ENCODE measurements around the gene RAC2.
A peak's percentile ranks its signal among the peaks of the same experiment; 100 is the strongest.

RAC2 gene

DNA sequence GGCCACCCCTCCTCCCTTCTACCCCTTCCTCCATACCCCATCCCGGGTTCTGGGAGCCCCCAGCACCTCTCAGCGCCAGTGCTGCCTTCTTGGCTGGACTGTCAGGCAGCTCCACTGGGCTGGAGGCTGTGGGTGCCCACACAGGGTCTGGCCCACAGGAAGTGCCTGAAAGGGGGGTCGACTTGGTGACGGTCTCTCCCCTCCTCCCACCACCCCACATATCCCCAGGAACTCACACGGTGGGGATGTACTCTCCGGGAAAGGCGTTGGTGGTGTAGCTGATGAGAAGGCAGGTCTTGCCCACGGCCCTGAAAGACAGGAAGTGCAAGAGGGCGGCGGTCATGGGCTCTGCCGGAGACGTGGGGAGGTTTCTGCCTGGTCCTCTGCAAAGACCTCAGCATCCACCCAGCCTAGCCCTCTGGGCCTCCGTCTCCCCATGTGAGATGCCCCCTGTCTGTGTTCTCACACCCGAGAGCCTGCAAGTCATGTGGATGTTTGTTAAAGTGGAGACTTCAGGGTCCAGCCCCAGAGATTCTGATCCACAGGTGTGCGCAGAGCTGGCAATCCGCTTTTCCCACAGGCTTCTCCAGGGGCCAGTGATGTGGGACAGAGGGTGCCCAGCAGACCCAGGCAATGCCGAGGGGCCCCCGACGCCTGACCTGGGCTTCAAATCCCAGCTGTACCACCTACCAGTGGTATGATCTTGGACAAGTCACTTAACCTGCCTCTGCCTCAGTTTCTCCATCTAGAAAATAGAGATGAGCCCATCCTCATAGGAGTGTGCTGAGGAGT is 2.5 kb downstream of the RAC2 start:
- Histone ChIP-seq H3K4me3 (ENCODE audit: low read length) (peak overlapping the region; percentile 100), H2AFZ (ENCODE audit: low read length) (no peak overlapping the region)

DNA sequence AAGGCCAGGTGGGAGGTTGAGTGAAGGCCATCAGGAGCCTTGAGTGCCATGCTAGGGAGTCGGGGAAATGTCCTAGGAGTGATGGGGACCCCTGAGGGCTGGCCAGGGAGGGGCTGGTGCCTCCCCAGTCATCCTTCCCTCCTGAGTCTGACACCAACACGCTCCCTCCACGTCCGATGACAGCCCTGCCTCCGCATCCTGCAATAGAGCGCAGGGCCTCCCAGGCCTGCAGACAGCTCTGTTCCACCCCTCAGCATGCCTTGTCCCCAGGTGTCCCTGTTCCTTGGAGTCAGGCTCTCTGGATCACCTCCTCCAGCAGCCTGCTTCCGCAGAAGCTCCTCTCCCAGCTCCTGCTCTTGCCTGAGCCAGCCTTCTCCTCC is 3.1 kb downstream of the RAC2 start:
- Histone ChIP-seq H3K27ac (ENCODE audit: low read length) (peak overlapping the region; percentile 93; the same call in 1 of the 2 replicates), H3K9ac (ENCODE audit: low read length) (peak overlapping the region; percentile 91; the same call in 1 of the 2 replicates), H3K36me3 (replicated peaks; ENCODE audit: insufficient read depth, low read length) (peaks cover 19% of the 10 kb centered on the region), H3K4me3 (ENCODE audit: low read length) (no peak overlapping the region), H3K4me2 (ENCODE audit: low read depth, low read length) (peak overlapping the region; percentile 98), H3K27me3 (replicated peaks; ENCODE audit: insufficient read depth, low read length) (no peaks in the 10 kb centered on the region), H3K4me1 (ENCODE audit: low read length) (peaks cover 64% of the 10 kb centered on the region), H3K9me3 (replicated peaks; ENCODE audit: insufficient read depth, low read length) (no peaks in the 10 kb centered on the region), H3K9me2 (replicated peaks; ENCODE audit: insufficient read depth, low read length) (no peaks in the 10 kb centered on the region), H3K79me2 (ENCODE audit: low read length) (peaks cover 84% of the 10 kb centered on the region), H3F3A (ENCODE audit: insufficient read depth, low read length) (peaks cover 70% of the 10 kb centered on the region), H4K20me1 (ENCODE audit: insufficient read depth, low read length) (0 out of 2 replicates have a peak, but pooled peaks cover 4% of the 10 kb centered on the region), H2AFZ (ENCODE audit: low read length) (no peak overlapping the region)
- no peak for DNase-seq
- TF ChIP-seq EZH2phosphoT487 (IDR thresholded peaks at IDR 0.05; ENCODE audit: low read length) (no peak), EZH2 (optimal IDR thresholded peaks at IDR 0.05; ENCODE audit: low read depth, low read length) (no peak)
- TF ChIP-seq, protein P1, sequence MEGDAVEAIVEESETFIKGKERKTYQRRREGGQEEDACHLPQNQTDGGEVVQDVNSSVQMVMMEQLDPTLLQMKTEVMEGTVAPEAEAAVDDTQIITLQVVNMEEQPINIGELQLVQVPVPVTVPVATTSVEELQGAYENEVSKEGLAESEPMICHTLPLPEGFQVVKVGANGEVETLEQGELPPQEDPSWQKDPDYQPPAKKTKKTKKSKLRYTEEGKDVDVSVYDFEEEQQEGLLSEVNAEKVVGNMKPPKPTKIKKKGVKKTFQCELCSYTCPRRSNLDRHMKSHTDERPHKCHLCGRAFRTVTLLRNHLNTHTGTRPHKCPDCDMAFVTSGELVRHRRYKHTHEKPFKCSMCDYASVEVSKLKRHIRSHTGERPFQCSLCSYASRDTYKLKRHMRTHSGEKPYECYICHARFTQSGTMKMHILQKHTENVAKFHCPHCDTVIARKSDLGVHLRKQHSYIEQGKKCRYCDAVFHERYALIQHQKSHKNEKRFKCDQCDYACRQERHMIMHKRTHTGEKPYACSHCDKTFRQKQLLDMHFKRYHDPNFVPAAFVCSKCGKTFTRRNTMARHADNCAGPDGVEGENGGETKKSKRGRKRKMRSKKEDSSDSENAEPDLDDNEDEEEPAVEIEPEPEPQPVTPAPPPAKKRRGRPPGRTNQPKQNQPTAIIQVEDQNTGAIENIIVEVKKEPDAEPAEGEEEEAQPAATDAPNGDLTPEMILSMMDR (IDR thresholded peaks at IDR 0.05; ENCODE audit: low read length), result no peak

More for the DNA sequence above, 2.5 kb downstream of the RAC2 start:
- no peaks in the 10 kb centered on the region for H3K27me3 ChIP-seq (replicated peaks; ENCODE audit: insufficient read depth, low read length)
- H4K20me1 ChIP-seq (ENCODE audit: insufficient read depth, low read length), result 0 out of 2 replicates have a peak, but pooled peaks cover 4% of the 10 kb centered on the region
- H3K79me2 ChIP-seq (ENCODE audit: low read length), result peaks cover 78% of the 10 kb centered on the region
- peak overlapping the region; percentile 91 for H3K9ac ChIP-seq (ENCODE audit: low read length)
- H3K27ac ChIP-seq (ENCODE audit: low read length), result peak overlapping the region; percentile 93
- TF ChIP-seq, protein P1 (IDR thresholded peaks at IDR 0.05; ENCODE audit: low read length), result no peak
- TF ChIP-seq EZH2phosphoT487 (IDR thresholded peaks at IDR 0.05; ENCODE audit: low read length), result no peak
- TF ChIP-seq EZH2 (optimal IDR thresholded peaks at IDR 0.05; ENCODE audit: low read depth, low read length), result no peak
- H3F3A ChIP-seq (ENCODE audit: insufficient read depth, low read length), result peaks cover 66% of the 10 kb centered on the region
- H3K36me3 ChIP-seq (replicated peaks; ENCODE audit: insufficient read depth, low read length), result peaks cover 19% of the 10 kb centered on the region
- DNase-seq, result no peak
- H3K4me1 ChIP-seq (ENCODE audit: low read length), result peaks cover 58% of the 10 kb centered on the region
- no peaks in the 10 kb centered on the region for H3K9me2 ChIP-seq (replicated peaks; ENCODE audit: insufficient read depth, low read length)
- H3K9me3 ChIP-seq (replicated peaks; ENCODE audit: insufficient read depth, low read length), result no peaks in the 10 kb centered on the region
- H3K4me2 ChIP-seq (ENCODE audit: low read depth, low read length), result peak overlapping the region; percentile 98

DNA sequence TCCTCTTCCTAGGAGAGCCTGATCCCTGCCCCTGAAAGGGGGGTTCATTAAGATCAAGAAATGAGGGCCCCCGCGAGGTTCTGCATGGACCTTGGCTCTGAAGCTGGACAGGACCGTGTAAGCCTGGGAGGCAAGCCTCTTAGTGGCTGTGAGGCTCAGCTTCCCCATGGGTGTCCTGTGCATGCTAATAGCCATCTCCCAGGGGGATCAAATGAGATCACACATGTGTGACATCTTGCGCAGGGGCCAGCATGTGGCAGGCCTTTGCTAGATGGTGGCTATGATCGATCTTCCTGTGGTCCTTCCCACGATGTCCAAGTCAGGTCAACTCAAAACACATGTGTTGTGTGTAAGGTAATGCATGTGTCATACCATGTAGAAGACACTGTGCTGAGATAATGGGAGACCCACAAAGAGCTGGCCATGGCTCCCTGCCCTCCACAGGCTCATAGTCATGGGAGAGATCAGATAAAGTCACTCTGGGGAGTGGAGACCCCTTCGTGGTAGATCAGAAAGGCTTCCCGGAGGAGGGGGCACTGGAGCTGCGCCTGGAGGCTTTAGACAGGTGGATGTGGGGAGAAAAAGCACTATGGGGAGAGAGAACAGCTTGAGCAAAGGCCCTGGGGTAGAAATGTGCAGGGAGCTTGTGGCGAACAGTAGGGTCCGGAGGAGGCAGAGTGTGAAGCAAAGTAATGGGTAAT is 3.7 kb downstream of the RAC2 start:
- H3K4me3 ChIP-seq (ENCODE audit: low read length), result no peak overlapping the region
- H3K79me2 ChIP-seq (ENCODE audit: low read length), result peaks cover 89% of the 10 kb centered on the region
- H3K9me3 ChIP-seq (replicated peaks; ENCODE audit: insufficient read depth, low read length), result no peaks in the 10 kb centered on the region
- H3F3A ChIP-seq (ENCODE audit: insufficient read depth, low read length), result peaks cover 70% of the 10 kb centered on the region
- peak overlapping the region; percentile 26; the same call in 1 of the 2 replicates for H3K4me2 ChIP-seq (ENCODE audit: low read depth, low read length)
- H3K9me2 ChIP-seq (replicated peaks; ENCODE audit: insufficient read depth, low read length), result no peaks in the 10 kb centered on the region
- no peaks in the 10 kb centered on the region for H3K27me3 ChIP-seq (replicated peaks; ENCODE audit: insufficient read depth, low read length)
- 0 out of 2 replicates have a peak, but pooled peaks cover 4% of the 10 kb centered on the region for H4K20me1 ChIP-seq (ENCODE audit: insufficient read depth, low read length)
- H3K36me3 ChIP-seq (replicated peaks; ENCODE audit: insufficient read depth, low read length), result peaks cover 19% of the 10 kb centered on the region
- no peak overlapping the region for H3K9ac ChIP-seq (ENCODE audit: low read length)
- no peak for DNase-seq
- peaks cover 69% of the 10 kb centered on the region for H3K4me1 ChIP-seq (ENCODE audit: low read length)
- H2AFZ ChIP-seq (ENCODE audit: low read length), result no peak overlapping the region
- TF ChIP-seq, protein P1 (IDR thresholded peaks at IDR 0.05; ENCODE audit: low read length), result no peak
- TF ChIP-seq EZH2 (optimal IDR thresholded peaks at IDR 0.05; ENCODE audit: low read depth, low read length) (no peak), EZH2phosphoT487 (IDR thresholded peaks at IDR 0.05; ENCODE audit: low read length) (no peak)
- H3K27ac ChIP-seq (ENCODE audit: low read length), result peak overlapping the region; percentile 26; the same call in 1 of the 2 replicates

Measured in MM.1S (cell line).